CD4-positive, alpha-beta T cell treated with Interleukin-15 for 1 hour (primary cell): Measurements from ENCODE around the gene TXNRD2.
"Not testable (repeated sequence)": the region's sequence is repeated elsewhere in the genome, so short reads cannot be mapped to it uniquely, and the experiment has no call there.

Experiments used
- DNase-seq: peaks from one replicate; pipeline ENCODE4 v3.0.0-alpha.2; 2020

Gene TXNRD2

DNA sequence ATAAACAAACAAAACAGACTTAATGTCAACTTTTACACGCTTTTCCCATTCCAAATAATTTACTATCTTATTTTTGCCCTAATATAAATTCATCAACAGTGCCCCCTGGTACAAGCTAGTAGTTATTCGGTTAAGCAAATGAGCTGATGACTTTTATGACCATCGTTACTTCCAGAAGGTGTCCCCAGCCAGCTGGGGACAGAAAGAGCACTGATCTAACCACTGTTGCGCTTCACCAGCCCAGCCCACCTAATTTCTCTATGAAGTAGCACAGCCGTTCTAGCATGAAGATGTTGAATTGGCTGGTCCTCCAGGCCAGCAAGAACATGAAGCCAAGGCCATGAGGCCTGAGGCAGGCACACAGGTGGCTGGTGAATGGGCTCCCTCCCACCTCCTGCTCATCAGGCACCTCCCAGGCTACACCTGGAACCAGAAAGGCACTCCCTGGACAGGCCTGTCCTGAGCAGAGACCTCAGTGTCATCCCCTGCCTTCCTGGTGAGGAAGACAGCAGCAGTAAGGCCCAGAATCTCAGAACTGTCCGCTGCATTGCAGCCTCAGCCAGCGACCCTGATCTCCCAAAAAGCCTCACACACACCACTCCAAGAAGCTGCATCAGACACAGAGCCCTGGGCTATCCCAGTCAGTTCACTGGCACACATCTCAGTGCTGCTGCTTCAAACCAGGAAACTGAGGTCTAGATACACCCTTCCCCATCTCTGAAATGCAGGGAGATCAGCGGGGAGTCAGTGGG, 99.8 kb downstream of the TXNRD2 start:
- no peak for DNase-seq

GRCh38 chr22:19840955-19841640, 100.5 kb downstream of the TXNRD2 start:
- no peak for DNase-seq

GRCh38 chr22:19840059-19840458, 101.6 kb downstream of the TXNRD2 start:
- DNase-seq = no peak

DNA sequence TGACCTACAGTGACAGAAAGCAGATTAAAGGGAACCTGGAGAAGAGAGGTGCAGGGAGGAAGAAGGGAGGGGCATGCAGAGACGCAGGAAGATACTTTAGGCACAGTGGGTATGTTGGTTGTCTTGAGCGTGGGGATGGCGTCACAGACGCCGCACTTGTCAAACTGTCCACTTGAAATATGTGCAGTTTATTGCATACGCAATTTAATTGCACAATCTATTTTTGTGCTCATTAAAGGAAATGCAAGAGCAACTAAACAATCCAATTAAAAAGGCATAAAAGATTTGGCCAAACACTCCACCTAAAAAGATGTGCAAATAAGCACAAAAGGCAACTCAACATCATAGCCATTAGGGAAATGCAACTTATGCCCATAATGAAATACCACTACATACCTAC, 103.7 kb downstream of the TXNRD2 start:
- DNase-seq = no peak

DNA sequence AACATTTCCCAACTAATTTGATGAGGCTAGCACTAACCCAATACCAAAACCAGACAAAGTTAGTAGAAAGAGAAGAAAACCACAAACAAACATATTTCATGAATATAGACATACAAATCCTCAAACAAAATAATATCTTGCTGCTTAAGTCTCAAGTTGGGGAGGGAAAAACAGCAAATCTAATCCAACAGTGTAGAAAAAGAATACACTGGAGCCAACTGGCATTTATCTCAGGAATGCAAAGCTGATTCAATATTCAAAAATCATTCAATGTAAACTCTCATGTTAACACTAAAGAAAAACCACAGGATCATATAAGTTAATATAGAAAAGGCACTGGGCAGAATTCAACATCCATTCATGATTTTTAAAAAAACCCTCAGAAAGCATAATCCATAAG, 105.1 kb downstream of the TXNRD2 start:
- no peak for DNase-seq

- no peak for DNase-seq
These were observed 107.0 kb downstream of the TXNRD2 start for GRCh38 chr22:19834599-19834998.

DNA sequence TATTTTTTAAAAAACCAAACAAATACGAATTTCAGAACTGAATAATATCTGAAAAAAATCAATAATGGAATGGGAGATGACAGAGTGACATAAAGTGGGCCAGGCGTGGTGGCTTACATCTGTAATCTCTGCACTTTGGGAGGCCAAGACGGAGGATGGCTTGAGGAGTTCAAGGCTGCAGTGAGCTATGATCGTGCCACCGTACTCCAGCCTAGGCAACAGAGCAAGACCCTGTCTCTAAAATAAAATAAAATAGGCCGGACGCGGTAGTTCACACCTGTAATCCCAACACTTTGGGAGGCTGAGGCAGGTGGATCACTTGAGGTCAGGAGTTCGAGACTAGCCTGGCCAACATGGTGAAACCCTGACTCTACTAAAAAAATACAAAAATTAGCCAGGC, 108.3 kb downstream of the TXNRD2 start:
- DNase-seq = not testable (repeated sequence)

GRCh38 chr22:19832476-19833108, 109.0 kb downstream of the TXNRD2 start:
- DNase-seq = peak; percentile 10

DNA sequence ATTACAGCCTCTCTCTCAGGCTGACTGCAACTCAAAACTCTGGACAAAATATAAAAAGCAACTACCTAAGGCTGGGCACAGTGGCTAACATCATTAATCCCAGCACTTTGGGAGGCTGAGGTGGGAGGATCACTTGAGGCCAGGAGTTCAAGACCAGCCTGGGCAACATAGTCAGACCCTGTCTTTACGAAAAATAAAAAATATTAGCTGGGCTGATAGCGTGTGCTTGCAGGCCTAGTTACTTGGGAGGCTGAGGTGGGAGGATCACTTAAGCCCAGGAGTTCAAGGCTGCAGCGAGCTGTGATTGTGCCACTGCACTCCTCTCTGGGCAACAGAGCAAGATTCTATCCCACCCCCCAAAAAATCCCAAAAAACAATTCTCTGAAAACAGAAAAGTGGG, 109.6 kb downstream of the TXNRD2 start:
- not testable (repeated sequence) for DNase-seq

DNA sequence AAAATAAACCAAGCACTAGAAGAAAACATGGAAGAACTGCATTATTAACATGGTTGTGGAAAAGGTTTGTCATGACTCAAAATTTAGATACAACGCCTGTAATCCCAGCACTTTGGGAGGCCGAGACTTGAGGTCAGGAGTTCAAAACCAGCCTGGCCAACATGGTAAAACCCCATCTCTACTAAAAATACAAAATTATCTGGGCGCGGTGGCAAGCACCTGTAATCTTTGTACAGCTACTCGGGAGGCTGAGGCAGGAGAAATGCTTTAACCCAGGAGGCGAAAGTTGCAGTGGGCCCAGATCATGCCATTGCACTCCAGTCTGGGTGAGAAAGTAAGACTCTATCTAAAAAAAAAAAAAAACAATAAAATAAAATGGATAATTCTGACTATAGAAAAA, 110.6 kb downstream of the TXNRD2 start:
- DNase-seq = no peak

DNA sequence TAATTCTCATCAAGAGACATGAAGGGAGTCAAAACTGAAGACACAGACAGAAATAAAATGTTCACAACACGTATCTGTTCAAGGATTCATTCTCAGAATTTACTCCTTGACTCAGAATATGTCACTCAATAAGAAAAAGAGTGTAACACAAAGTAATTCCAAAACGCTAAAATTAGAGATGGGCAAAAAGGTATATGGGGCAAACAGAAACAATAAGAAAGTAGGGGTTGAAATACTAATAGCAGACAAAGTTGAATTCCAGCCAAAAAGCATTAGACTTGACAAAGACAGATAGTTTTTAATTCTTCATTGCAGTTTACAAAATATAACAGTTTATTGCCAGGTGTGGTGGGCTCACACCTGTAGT, 113.6 kb downstream of the TXNRD2 start:
- DNase-seq = no peak

GRCh38 chr22:19827341-19828034, 114.1 kb downstream of the TXNRD2 start:
- DNase-seq = no peak

DNA sequence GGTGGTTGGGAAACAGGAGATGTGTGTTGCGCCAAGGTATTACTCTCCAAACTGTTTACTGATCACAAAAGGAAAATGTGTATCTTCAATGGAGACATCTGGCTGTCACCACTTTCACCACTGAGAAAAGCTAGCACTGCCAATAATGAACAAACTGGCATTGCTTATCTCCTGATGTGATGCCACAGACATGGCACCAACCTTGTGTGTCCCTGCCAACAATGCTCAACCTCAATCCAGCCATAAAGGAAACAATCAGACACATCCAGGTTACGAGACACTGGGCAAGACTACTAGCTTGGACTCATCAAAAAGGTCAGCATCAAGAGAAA, 115.0 kb downstream of the TXNRD2 start:
- no peak for DNase-seq

DNA sequence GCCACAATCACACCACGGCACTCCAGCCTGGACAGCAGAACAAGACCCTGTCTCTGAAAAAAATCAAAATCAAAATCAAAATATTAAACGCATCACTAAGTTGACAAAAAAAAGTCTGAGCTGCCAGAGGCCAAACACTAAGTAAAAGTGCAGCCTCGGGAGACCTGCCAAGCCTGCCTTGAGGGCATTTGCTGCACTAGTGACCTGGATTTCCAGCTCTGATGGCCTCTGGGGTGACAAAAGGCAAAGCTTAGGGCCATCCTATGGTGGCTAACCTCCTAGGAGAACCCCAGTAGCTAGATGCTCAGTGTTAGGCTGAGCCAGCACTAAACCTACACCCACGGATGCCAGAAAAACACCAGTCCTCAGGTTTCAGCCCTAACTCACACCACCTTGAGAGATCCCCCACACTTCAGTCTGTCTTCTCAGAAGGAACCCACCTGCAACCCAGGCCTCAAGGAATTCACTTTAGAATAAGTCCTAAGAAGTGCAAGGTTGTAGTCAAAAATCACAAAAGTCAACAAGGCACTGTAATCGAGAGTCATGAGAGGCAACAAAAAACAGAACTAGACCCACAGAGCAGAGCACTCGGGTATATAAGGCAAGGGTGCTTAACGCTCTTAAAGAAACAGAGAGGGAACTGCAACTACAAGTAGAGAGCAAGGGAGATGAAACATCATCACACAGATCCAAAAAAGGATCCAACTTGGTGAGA, 115.6 kb downstream of the TXNRD2 start:
- DNase-seq = peak; percentile 13
